PC-3 (cell line): Measurements from ENCODE around the gene ADAMTSL2.

ENCODE experiments used
- CTCF ChIP-seq: fragments of 300-600 bp; sonication (generic); conservative IDR thresholded peaks from 2 replicates; pipeline ENCODE4 v1.5.1; 2017; ENCODE audit warnings: antibody characterized with exemption, low read depth, mild to moderate bottlenecking, low read length
- EZH2 ChIP-seq: fragments of 300-600 bp; sonication (generic); IDR thresholded peaks from one replicate; pipeline ENCODE4 v1.6.1; 2017; ENCODE audit warnings: antibody characterized with exemption, mild to moderate bottlenecking, low read length; ENCODE audit not compliant: unreplicated experiment

GRCh38 chr9:133608382-133608781 is 73.9 kb downstream of the ADAMTSL2 start:
- TF ChIP-seq CTCF (no peak), EZH2 (no peak)
